A549 (cell line): ENCODE results near the gene FOXD3.

ENCODE experiments used
- CBX2 ChIP-seq: fragments of 200-600 bp; sonication (generic); IDR thresholded peaks from 2 replicates; pipeline ENCODE4 v1.6.1; 2016; ENCODE audit warnings: low read depth, mild to moderate bottlenecking, borderline replicate concordance
- CEBPB ChIP-seq, 2 experiments: fragments of >200 bp in 1 of 2; sonication (Bioruptor Twin) in 1 of 2; formaldehyde crosslinking in 1 of 2; IDR thresholded peaks; 2 replicates each; pipeline ENCODE4 v1.6.1; 2012 to 2016
- EP300 ChIP-seq, 2 experiments: fragments of >200 bp; sonication (Bioruptor Twin); formaldehyde crosslinking; IDR thresholded peaks; 2 replicates in 1 of 2; 3 replicates in 1 of 2; pipeline ENCODE4 v1.6.1; 2016 to 2017
- HOXA7 ChIP-seq: fragments of 250-450 bp; sonication (Bioruptor Pico); IDR thresholded peaks from 2 replicates; pipeline ENCODE4 v1.5.0; 2020; ENCODE audit warnings: mild to moderate bottlenecking, moderate library complexity
- KDM1A ChIP-seq: fragments of 200-600 bp; sonication (generic); IDR thresholded peaks from 2 replicates; pipeline ENCODE4 v1.6.1; 2016; ENCODE audit warnings: low read depth, mild to moderate bottlenecking
- MYC ChIP-seq: IDR thresholded peaks from 2 replicates; pipeline ENCODE4 v1.6.1; 2012; ENCODE audit warnings: mild to moderate bottlenecking, inconsistent platforms, low read length, improper control_type of control experiment, borderline replicate concordance
- POLR2A ChIP-seq: IDR thresholded peaks from 2 replicates; pipeline ENCODE4 v1.6.1; 2012; ENCODE audit warnings: mild to moderate bottlenecking, low read length
- ZSCAN20 ChIP-seq: fragments of 250-450 bp; sonication (Bioruptor Pico); IDR thresholded peaks from 2 replicates; pipeline ENCODE4 v1.8.0; 2022; ENCODE audit warnings: mild to moderate bottlenecking, moderate library complexity
- TF ChIP-seq, protein P1 (sequence below): fragments of >200 bp; sonication (Bioruptor Twin); formaldehyde crosslinking; IDR thresholded peaks from 3 replicates; pipeline ENCODE4 v1.5.1; 2016
- TF ChIP-seq, protein P2 (sequence below): fragments of 450-650 bp; IDR thresholded peaks from 2 replicates; pipeline ENCODE4 v1.6.1; 2014; ENCODE audit warnings: antibody characterized with exemption
- TF ChIP-seq, protein P3 (sequence below): IDR thresholded peaks from 2 replicates; pipeline ENCODE4 v1.6.1; 2012
- TF ChIP-seq, protein P4 (sequence below): fragments of 200-600 bp; sonication (generic); IDR thresholded peaks from 2 replicates; pipeline ENCODE4 v1.6.1; 2016; ENCODE audit warnings: antibody characterized with exemption, mild to moderate bottlenecking, moderate library complexity

DNA sequence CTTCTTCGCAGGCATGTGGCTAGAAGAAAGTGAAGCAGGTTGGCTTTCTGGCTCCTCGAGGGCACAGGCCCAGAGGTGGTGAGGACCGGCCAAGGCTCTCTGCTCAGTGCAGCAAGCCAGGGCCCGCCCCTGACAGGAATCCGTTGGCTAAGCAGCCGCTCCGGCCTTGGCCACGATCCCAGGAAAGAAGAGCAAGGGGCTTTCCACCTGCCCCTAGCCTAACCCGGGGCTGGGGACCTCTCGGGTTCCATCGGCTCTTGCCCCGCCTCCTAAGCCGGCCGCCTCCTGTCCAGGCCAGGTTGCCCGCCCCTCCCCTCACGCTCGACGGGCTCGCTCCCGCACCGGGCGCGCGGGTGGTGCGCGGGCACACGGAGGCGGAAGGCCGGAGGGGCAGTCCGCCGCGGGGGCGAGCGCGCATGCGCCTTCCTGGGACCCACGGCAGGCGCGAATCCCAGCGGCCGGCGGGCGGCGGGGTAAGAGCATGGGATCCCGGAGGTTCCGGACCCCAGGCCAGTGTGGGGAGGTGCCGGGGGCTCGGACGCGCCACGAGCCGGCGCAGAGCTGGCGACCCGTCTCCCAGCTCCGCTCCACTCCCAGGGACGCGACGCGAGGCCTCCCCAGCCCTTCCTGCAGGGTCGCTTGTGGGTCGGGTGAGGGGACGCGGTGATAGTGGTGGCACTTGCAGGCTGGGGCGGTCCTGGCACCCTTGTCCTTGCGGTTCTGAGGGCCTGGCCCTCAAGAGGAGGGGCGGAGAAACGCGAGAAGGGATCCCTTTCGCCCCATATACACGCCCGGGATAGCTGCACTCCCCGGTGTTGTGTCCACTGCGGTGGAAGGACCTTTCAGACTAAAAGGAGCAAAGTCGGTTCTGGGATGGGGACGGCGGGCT, 45.1 kb downstream of the FOXD3 start, which contains the start of gene ALG6:
- TF ChIP-seq KDM1A: no peak
- TF ChIP-seq, protein P1, sequence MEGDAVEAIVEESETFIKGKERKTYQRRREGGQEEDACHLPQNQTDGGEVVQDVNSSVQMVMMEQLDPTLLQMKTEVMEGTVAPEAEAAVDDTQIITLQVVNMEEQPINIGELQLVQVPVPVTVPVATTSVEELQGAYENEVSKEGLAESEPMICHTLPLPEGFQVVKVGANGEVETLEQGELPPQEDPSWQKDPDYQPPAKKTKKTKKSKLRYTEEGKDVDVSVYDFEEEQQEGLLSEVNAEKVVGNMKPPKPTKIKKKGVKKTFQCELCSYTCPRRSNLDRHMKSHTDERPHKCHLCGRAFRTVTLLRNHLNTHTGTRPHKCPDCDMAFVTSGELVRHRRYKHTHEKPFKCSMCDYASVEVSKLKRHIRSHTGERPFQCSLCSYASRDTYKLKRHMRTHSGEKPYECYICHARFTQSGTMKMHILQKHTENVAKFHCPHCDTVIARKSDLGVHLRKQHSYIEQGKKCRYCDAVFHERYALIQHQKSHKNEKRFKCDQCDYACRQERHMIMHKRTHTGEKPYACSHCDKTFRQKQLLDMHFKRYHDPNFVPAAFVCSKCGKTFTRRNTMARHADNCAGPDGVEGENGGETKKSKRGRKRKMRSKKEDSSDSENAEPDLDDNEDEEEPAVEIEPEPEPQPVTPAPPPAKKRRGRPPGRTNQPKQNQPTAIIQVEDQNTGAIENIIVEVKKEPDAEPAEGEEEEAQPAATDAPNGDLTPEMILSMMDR: no peak
- TF ChIP-seq CEBPB (IDR thresholded peaks at IDR 0.05): no peak
- TF ChIP-seq HOXA7 (CRISPR knock-in tag): no peak
- TF ChIP-seq, protein P2, sequence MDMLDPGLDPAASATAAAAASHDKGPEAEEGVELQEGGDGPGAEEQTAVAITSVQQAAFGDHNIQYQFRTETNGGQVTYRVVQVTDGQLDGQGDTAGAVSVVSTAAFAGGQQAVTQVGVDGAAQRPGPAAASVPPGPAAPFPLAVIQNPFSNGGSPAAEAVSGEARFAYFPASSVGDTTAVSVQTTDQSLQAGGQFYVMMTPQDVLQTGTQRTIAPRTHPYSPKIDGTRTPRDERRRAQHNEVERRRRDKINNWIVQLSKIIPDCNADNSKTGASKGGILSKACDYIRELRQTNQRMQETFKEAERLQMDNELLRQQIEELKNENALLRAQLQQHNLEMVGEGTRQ: no peak
- TF ChIP-seq EP300 (IDR thresholded peaks at IDR 0.05): no peak
- TF ChIP-seq POLR2A: peak; percentile 94
- TF ChIP-seq ZSCAN20 (CRISPR knock-in tag): no peak
- TF ChIP-seq MYC: no peak
- no peak for TF ChIP-seq CBX2
- TF ChIP-seq, protein P3, sequence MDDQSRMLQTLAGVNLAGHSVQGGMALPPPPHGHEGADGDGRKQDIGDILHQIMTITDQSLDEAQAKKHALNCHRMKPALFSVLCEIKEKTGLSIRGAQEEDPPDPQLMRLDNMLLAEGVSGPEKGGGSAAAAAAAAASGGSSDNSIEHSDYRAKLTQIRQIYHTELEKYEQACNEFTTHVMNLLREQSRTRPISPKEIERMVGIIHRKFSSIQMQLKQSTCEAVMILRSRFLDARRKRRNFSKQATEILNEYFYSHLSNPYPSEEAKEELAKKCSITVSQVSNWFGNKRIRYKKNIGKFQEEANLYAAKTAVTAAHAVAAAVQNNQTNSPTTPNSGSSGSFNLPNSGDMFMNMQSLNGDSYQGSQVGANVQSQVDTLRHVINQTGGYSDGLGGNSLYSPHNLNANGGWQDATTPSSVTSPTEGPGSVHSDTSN: 0 out of 2 replicates have a peak, but pooled peaks have one; percentile 53
- TF ChIP-seq, protein P4, sequence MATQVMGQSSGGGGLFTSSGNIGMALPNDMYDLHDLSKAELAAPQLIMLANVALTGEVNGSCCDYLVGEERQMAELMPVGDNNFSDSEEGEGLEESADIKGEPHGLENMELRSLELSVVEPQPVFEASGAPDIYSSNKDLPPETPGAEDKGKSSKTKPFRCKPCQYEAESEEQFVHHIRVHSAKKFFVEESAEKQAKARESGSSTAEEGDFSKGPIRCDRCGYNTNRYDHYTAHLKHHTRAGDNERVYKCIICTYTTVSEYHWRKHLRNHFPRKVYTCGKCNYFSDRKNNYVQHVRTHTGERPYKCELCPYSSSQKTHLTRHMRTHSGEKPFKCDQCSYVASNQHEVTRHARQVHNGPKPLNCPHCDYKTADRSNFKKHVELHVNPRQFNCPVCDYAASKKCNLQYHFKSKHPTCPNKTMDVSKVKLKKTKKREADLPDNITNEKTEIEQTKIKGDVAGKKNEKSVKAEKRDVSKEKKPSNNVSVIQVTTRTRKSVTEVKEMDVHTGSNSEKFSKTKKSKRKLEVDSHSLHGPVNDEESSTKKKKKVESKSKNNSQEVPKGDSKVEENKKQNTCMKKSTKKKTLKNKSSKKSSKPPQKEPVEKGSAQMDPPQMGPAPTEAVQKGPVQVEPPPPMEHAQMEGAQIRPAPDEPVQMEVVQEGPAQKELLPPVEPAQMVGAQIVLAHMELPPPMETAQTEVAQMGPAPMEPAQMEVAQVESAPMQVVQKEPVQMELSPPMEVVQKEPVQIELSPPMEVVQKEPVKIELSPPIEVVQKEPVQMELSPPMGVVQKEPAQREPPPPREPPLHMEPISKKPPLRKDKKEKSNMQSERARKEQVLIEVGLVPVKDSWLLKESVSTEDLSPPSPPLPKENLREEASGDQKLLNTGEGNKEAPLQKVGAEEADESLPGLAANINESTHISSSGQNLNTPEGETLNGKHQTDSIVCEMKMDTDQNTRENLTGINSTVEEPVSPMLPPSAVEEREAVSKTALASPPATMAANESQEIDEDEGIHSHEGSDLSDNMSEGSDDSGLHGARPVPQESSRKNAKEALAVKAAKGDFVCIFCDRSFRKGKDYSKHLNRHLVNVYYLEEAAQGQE: no peak
